Adrenal gland (tissue), 5 donors: ENCODE results near the gene GPR179.

Experiments
- POLR2A ChIP-seq, 2 donors: fragments of 450-650 bp; IDR thresholded peaks; one replicate each; pipeline ENCODE4 v1.6.1; 2017; ENCODE audit warnings: antibody characterized with exemption in 2 of 2, mild to moderate bottlenecking in 2 of 2, moderate library complexity in 1 of 2
- TF ChIP-seq, protein P1 (sequence below), 6 experiments: fragments of 450-650 bp in 4 of 6; fragments of 200-600 bp in 2 of 6; sonication (generic) in 1 of 6; IDR thresholded peaks; 1 replicate in 5 of 6; 2 replicates in 1 of 6; pipeline versions ENCODE4 v1.5.1 to v1.8.0; 2016 to 2021; ENCODE audit warnings: antibody characterized with exemption in 6 of 6, mild to moderate bottlenecking in 2 of 6, moderate library complexity in 1 of 6
- donor health status: DM: no; HTN: no; CAD: no.

DNA sequence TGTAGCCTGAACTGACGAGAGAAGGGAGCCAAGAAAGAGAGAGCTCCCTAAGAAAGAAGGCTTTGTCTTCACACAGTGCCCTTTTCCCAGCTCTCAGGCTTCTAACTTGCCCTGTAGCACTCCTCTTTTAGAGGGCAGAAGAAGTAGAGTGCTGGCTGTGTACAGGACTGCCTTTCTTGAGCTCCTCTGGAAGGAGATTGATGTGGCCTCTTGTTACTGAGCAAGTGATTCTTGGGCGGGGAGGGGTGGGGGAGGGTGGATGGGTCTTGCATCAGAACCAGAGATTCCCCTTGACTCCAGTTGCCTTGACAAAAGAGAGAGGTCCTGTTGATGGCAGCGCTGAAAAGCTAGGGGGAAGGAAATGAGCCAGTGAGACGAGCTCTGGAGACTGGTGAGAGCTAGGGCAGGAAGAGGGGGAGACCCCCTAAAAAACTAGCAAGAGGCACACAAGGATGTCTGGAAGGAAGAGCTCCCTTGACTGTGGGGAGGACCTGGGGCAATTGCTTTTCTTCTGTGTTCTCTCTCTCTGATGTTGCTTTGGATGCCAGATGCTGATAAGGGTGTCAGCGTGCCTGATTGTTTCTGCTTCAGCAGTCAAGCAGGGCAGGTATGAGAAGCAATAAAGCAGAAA, 18.4 kb downstream of the GPR179 start:
- TF ChIP-seq, protein P1, sequence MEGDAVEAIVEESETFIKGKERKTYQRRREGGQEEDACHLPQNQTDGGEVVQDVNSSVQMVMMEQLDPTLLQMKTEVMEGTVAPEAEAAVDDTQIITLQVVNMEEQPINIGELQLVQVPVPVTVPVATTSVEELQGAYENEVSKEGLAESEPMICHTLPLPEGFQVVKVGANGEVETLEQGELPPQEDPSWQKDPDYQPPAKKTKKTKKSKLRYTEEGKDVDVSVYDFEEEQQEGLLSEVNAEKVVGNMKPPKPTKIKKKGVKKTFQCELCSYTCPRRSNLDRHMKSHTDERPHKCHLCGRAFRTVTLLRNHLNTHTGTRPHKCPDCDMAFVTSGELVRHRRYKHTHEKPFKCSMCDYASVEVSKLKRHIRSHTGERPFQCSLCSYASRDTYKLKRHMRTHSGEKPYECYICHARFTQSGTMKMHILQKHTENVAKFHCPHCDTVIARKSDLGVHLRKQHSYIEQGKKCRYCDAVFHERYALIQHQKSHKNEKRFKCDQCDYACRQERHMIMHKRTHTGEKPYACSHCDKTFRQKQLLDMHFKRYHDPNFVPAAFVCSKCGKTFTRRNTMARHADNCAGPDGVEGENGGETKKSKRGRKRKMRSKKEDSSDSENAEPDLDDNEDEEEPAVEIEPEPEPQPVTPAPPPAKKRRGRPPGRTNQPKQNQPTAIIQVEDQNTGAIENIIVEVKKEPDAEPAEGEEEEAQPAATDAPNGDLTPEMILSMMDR (IDR thresholded peaks at IDR 0.05) = no peak
- TF ChIP-seq POLR2A (IDR thresholded peaks at IDR 0.05) = no peak
